GM21619 (cell line): ENCODE results near the gene DMRT2.

Experiments used
- ATAC-seq: cut with Tn5 transposase; IDR thresholded peaks from one replicate; pipeline ENCODE4 v1.9.1; 2021; ENCODE audit not compliant: unreplicated experiment

DMRT2 gene

GRCh38 chr9:1046639-1047572 is 3.3 kb upstream of the DMRT2 start:
- no peak for ATAC-seq

GRCh38 chr9:1047591-1048230 is 2.4 kb upstream of the DMRT2 start:
- ATAC-seq = no peak

- no peak for ATAC-seq
Measured at GRCh38 chr9:1048231-1048619, 1.9 kb upstream of the DMRT2 start.

GRCh38 chr9:1048811-1049210 is 1.3 kb upstream of the DMRT2 start:
- ATAC-seq = no peak

- no peak for ATAC-seq
Measured at GRCh38 chr9:1049641-1050040, 516 bp upstream of the DMRT2 start.

- ATAC-seq = no peak
Measured at GRCh38 chr9:1051210-1051583, 1.0 kb downstream of the DMRT2 start.

GRCh38 chr9:1051584-1052275 is 1.6 kb downstream of the DMRT2 start:
- ATAC-seq = no peak

- ATAC-seq = no peak
Measured at GRCh38 chr9:1052365-1053281, 2.5 kb downstream of the DMRT2 start.

GRCh38 chr9:1053282-1053621 is 3.1 kb downstream of the DMRT2 start:
- no peak for ATAC-seq

GRCh38 chr9:1053986-1054425 is 3.8 kb downstream of the DMRT2 start:
- ATAC-seq = no peak

GRCh38 chr9:1055166-1055565 is 5.0 kb downstream of the DMRT2 start:
- no peak for ATAC-seq

- no peak for ATAC-seq
Measured at GRCh38 chr9:1057910-1058309, 7.8 kb downstream of the DMRT2 start.

GRCh38 chr9:1058826-1059487 is 8.8 kb downstream of the DMRT2 start:
- ATAC-seq = no peak

- no peak for ATAC-seq
Measured at GRCh38 chr9:1065130-1065529, 15.0 kb downstream of the DMRT2 start.

- no peak for ATAC-seq
Measured at GRCh38 chr9:1070692-1071091, 20.5 kb downstream of the DMRT2 start.

GRCh38 chr9:1071730-1072129 is 21.6 kb downstream of the DMRT2 start:
- no peak for ATAC-seq

GRCh38 chr9:1073497-1073896 is 23.3 kb downstream of the DMRT2 start:
- no peak for ATAC-seq

GRCh38 chr9:1077616-1078015 is 27.5 kb downstream of the DMRT2 start:
- ATAC-seq = no peak

- ATAC-seq = no peak
Measured at GRCh38 chr9:1083325-1083913, 33.3 kb downstream of the DMRT2 start.

GRCh38 chr9:1085086-1085485 is 34.9 kb downstream of the DMRT2 start:
- no peak for ATAC-seq
